Measurements from ENCODE around the gene SNED1. TPM values are rescaled to one million over a fixed set of nuclear protein-coding genes. Genes with fewer than 3 reads are reported as not detected.

SNED1 gene
- total and polyA plus RNA-seq, 2 donors (not counting 1 experiment from before 2014, with no cell fraction given), result 27.2 to 39.5 TPM

- Histone ChIP-seq H3K9ac (ENCODE audit: insufficient read depth, low read length) (no peak overlapping the region), H3K27me3 (ENCODE audit: control insufficient read depth, insufficient read depth, low read length) (no peaks in the 10 kb centered on the region), H2AFZ (ENCODE audit: low read length) (no peak overlapping the region), H3K36me3 (ENCODE audit: control insufficient read depth, insufficient read depth, low read length) (peaks cover 4% of the 10 kb centered on the region), H3K4me2 (ENCODE audit: extremely low read depth, insufficient read depth, low read length) (no peak overlapping the region), H4K20me1 (ENCODE audit: control insufficient read depth, extremely low read depth, insufficient read depth, low read length) (no peaks in the 10 kb centered on the region), H3K4me3 (replicated peaks in 1 of 4; ENCODE audit: control extremely low read depth in 1 of 4, insufficient read depth in 1 of 4, low read depth in 3 of 4, low read length in 4 of 4) (no peak overlapping the region), H3K4me1 (ENCODE audit: control insufficient read depth, extremely low read depth, insufficient read depth, low read length) (no peaks in the 10 kb centered on the region), H3K79me2 (ENCODE audit: control insufficient read depth, insufficient read depth, low read length) (no peaks in the 10 kb centered on the region), H3K9me3 (ENCODE audit: control insufficient read depth, insufficient read depth, low read depth, low read length) (no peaks in the 10 kb centered on the region), H3K27ac (ENCODE audit: insufficient read depth, low read length) (no peak overlapping the region)
- no peak for TF ChIP-seq EZH2 (IDR thresholded peaks at IDR 0.05; ENCODE audit: low read length, missing control alignments)
- no peak for TF ChIP-seq CTCF (conservative IDR thresholded peaks at IDR 0.05 in 1 of 2, IDR thresholded peaks at IDR 0.05 in 1 of 2; ENCODE audit: low read depth in 1 of 2, low read length in 2 of 2)
- no peak for DNase-seq (ENCODE audit: low read depth in 2 of 2)
These were observed 127.8 kb downstream of the SNED1 start for GRCh38 chr2:241126201-241126611.

- no peak for TF ChIP-seq CTCF (conservative IDR thresholded peaks at IDR 0.05 in 1 of 2, IDR thresholded peaks at IDR 0.05 in 1 of 2; ENCODE audit: low read depth in 1 of 2, low read length in 2 of 2)
- no peak for TF ChIP-seq EZH2 (IDR thresholded peaks at IDR 0.05; ENCODE audit: low read length, missing control alignments)
- Histone ChIP-seq H3K27me3 (ENCODE audit: control insufficient read depth, insufficient read depth, low read length) (no peaks in the 10 kb centered on the region), H2AFZ (ENCODE audit: low read length) (no peak overlapping the region), H3K36me3 (ENCODE audit: control insufficient read depth, insufficient read depth, low read length) (peaks cover 4% of the 10 kb centered on the region), H3K79me2 (ENCODE audit: control insufficient read depth, insufficient read depth, low read length) (no peaks in the 10 kb centered on the region), H3K9ac (ENCODE audit: insufficient read depth, low read length) (no peak overlapping the region), H4K20me1 (ENCODE audit: control insufficient read depth, extremely low read depth, insufficient read depth, low read length) (no peaks in the 10 kb centered on the region), H3K4me2 (ENCODE audit: extremely low read depth, insufficient read depth, low read length) (no peak overlapping the region), H3K9me3 (ENCODE audit: control insufficient read depth, insufficient read depth, low read depth, low read length) (no peaks in the 10 kb centered on the region), H3K4me1 (ENCODE audit: control insufficient read depth, extremely low read depth, insufficient read depth, low read length) (no peaks in the 10 kb centered on the region), H3K4me3 (replicated peaks in 1 of 4; ENCODE audit: control extremely low read depth in 1 of 4, insufficient read depth in 1 of 4, low read depth in 3 of 4, low read length in 4 of 4) (no peak overlapping the region), H3K27ac (ENCODE audit: insufficient read depth, low read length) (no peak overlapping the region)
- no peak for DNase-seq (ENCODE audit: low read depth in 2 of 2)
These were observed 128.4 kb downstream of the SNED1 start for GRCh38 chr2:241126771-241127202.

GRCh38 chr2:241128266-241128665, 129.8 kb downstream of the SNED1 start:
- TF ChIP-seq EZH2 (IDR thresholded peaks at IDR 0.05; ENCODE audit: low read length, missing control alignments) (no peak), CTCF (conservative IDR thresholded peaks at IDR 0.05 in 1 of 2, IDR thresholded peaks at IDR 0.05 in 1 of 2; ENCODE audit: low read depth in 1 of 2, low read length in 2 of 2) (no peak)
- no peak for DNase-seq (ENCODE audit: low read depth in 2 of 2)
- no peak overlapping the region for H2AFZ ChIP-seq (ENCODE audit: low read length)
- H4K20me1 ChIP-seq (ENCODE audit: control insufficient read depth, extremely low read depth, insufficient read depth, low read length), result no peaks in the 10 kb centered on the region
- no peak overlapping the region for H3K9ac ChIP-seq (ENCODE audit: insufficient read depth, low read length)
- no peaks in the 10 kb centered on the region for H3K79me2 ChIP-seq (ENCODE audit: control insufficient read depth, insufficient read depth, low read length)
- H3K4me2 ChIP-seq (ENCODE audit: extremely low read depth, insufficient read depth, low read length), result no peak overlapping the region
- peaks cover 4% of the 10 kb centered on the region for H3K36me3 ChIP-seq (ENCODE audit: control insufficient read depth, insufficient read depth, low read length)
- H3K4me3 ChIP-seq (replicated peaks in 1 of 4; ENCODE audit: control extremely low read depth in 1 of 4, insufficient read depth in 1 of 4, low read depth in 3 of 4, low read length in 4 of 4), result no peak overlapping the region
- H3K4me1 ChIP-seq (ENCODE audit: control insufficient read depth, extremely low read depth, insufficient read depth, low read length), result no peaks in the 10 kb centered on the region
- no peak overlapping the region for H3K27ac ChIP-seq (ENCODE audit: insufficient read depth, low read length)
- no peaks in the 10 kb centered on the region for H3K9me3 ChIP-seq (ENCODE audit: control insufficient read depth, insufficient read depth, low read depth, low read length)
- H3K27me3 ChIP-seq (ENCODE audit: control insufficient read depth, insufficient read depth, low read length), result no peaks in the 10 kb centered on the region
